Osteocyte (in vitro differentiated cells): Measurements from ENCODE around the gene SAMD3. TPM values are rescaled to one million over a fixed set of nuclear protein-coding genes. Genes with fewer than 3 reads are reported as not detected.

Experiments
- DNase-seq: peaks from one replicate; pipeline ENCODE4 v3.0.0; 2021; ENCODE audit warnings: mixed read lengths; ENCODE audit not compliant: unreplicated experiment; ENCODE audit errors: extremely low spot score
- H3K27ac Mint-ChIP-seq: one replicate; pipeline ENCODE4 v1.8.0; 2021; ENCODE audit warnings: mild to moderate bottlenecking, mixed read lengths; ENCODE audit not compliant: unreplicated experiment
- H3K27me3 Mint-ChIP-seq: one replicate; pipeline ENCODE4 v1.8.0; 2021; ENCODE audit warnings: mixed read lengths; ENCODE audit not compliant: unreplicated experiment
- H3K36me3 Mint-ChIP-seq: one replicate; pipeline ENCODE4 v1.8.0; 2021; ENCODE audit warnings: mixed read lengths; ENCODE audit not compliant: unreplicated experiment
- H3K4me1 Mint-ChIP-seq: one replicate; pipeline ENCODE4 v1.8.0; 2021; ENCODE audit warnings: mixed read lengths; ENCODE audit not compliant: unreplicated experiment
- H3K4me3 Mint-ChIP-seq: one replicate; pipeline ENCODE4 v1.8.0; 2021; ENCODE audit warnings: mild to moderate bottlenecking, moderate library complexity, mixed read lengths; ENCODE audit not compliant: unreplicated experiment
- H3K9me3 Mint-ChIP-seq: one replicate; pipeline ENCODE4 v1.8.0; 2021; ENCODE audit warnings: mixed read lengths; ENCODE audit not compliant: unreplicated experiment
- total RNA-seq: library from RNA; stranded (reverse); gene quantifications from 2 replicates; pipeline ENCODE4 v1.2.1, GENCODE V29; 2021
- TF ChIP-seq, protein P1 (sequence below): fragments of 200-600 bp; sonication (generic); IDR thresholded peaks from 2 replicates; pipeline ENCODE4 v1.5.0; 2021; ENCODE audit warnings: antibody characterized with exemption, mild to moderate bottlenecking, moderate library complexity

The SAMD3 gene
- total RNA-seq, 1 donor from 2014 or later, result 0.64 TPM

DNA sequence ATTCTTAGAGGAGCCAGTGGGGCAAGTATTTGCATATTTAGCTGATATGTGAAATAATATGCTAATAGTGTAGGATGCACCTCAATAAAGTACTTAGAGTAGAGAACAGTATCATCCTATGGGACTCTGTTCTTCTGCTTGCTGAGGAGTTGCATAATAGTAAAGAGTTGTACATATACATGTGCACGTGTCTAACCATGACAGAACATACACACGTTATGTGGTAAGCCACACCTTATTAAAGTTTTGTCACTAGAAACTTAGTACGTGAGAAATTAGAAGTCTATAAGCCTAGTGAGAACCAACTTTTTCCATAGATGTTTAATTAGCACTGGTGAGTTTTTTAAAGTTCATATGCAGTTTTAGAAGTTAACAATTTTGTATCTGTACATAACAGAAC lies 123.6 kb downstream of the SAMD3 start:
- Mint-ChIP-seq H3K4me1 (no peaks in the 10 kb centered on the region), H3K4me3 (no peak overlapping the region)
- TF ChIP-seq, protein P1, sequence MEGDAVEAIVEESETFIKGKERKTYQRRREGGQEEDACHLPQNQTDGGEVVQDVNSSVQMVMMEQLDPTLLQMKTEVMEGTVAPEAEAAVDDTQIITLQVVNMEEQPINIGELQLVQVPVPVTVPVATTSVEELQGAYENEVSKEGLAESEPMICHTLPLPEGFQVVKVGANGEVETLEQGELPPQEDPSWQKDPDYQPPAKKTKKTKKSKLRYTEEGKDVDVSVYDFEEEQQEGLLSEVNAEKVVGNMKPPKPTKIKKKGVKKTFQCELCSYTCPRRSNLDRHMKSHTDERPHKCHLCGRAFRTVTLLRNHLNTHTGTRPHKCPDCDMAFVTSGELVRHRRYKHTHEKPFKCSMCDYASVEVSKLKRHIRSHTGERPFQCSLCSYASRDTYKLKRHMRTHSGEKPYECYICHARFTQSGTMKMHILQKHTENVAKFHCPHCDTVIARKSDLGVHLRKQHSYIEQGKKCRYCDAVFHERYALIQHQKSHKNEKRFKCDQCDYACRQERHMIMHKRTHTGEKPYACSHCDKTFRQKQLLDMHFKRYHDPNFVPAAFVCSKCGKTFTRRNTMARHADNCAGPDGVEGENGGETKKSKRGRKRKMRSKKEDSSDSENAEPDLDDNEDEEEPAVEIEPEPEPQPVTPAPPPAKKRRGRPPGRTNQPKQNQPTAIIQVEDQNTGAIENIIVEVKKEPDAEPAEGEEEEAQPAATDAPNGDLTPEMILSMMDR, result no peak

DNA sequence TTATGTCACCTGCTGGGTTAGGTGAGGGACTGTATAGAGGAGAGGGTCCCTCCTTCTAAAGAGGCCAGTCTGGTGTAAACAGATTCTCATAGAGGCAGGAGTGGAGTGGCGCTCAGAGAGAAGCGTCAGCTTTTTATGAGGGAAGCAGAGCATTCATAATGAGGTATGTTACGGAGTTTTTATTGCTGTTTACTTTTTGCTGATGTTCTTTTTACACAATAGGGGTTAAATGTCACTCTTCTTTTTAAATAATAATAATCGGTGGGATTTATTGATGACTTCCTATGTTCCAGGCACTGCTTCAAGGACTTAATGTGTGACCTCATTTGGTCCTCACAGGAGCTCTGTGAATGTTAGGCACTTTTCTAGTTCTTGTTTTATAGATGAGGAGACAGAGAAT lies 124.4 kb downstream of the SAMD3 start:
- TF ChIP-seq, protein P1, result no peak
- no peaks in the 10 kb centered on the region for H3K9me3 Mint-ChIP-seq
- peaks cover 29% of the 10 kb centered on the region for H3K36me3 Mint-ChIP-seq
- H3K27ac Mint-ChIP-seq, result no peak overlapping the region
- H3K4me3 Mint-ChIP-seq, result no peak overlapping the region
- H3K27me3 Mint-ChIP-seq, result no peaks in the 10 kb centered on the region
- H3K4me1 Mint-ChIP-seq, result no peaks in the 10 kb centered on the region
- DNase-seq, result no peak

More for the DNA sequence above, 123.6 kb downstream of the SAMD3 start:
- Mint-ChIP-seq H3K27ac (no peak overlapping the region), H3K36me3 (peaks cover 25% of the 10 kb centered on the region), H3K27me3 (no peaks in the 10 kb centered on the region), H3K9me3 (no peaks in the 10 kb centered on the region)
- no peak for DNase-seq

Other genes with a start within 250 kb of the SAMD3 start
- gene L3MBTL3, start 204.4 kb downstream of the SAMD3 start, total RNA-seq, result 19.7 and 20.8 TPM in 2 replicates
- gene TMEM200A, start 143.1 kb upstream of the SAMD3 start, total RNA-seq, result 11.2 and 11.5 TPM in 2 replicates